Mucosa of gallbladder (tissue), 1 donor: ENCODE results near the gene PLD4. TPM values are rescaled to one million over a fixed set of nuclear protein-coding genes. Genes with fewer than 3 reads are reported as not detected.
"Not testable (repeated sequence)": the region's sequence is repeated elsewhere in the genome, so short reads cannot be mapped to it uniquely, and the experiment has no call there.

Source experiments
- DNase-seq: peaks from one replicate; pipeline ENCODE4 v3.0.0-alpha.2; 2020; ENCODE audit warnings: low spot score
- total RNA-seq: library from RNA; stranded (reverse); gene quantifications from one replicate; pipeline ENCODE4 v1.2.1, GENCODE V29; 2021
- donor health status: DM: no; HTN: no; CAD: no.

PLD4 gene
- total RNA-seq, 1 donor from 2014 or later: 16.7 TPM

DNA sequence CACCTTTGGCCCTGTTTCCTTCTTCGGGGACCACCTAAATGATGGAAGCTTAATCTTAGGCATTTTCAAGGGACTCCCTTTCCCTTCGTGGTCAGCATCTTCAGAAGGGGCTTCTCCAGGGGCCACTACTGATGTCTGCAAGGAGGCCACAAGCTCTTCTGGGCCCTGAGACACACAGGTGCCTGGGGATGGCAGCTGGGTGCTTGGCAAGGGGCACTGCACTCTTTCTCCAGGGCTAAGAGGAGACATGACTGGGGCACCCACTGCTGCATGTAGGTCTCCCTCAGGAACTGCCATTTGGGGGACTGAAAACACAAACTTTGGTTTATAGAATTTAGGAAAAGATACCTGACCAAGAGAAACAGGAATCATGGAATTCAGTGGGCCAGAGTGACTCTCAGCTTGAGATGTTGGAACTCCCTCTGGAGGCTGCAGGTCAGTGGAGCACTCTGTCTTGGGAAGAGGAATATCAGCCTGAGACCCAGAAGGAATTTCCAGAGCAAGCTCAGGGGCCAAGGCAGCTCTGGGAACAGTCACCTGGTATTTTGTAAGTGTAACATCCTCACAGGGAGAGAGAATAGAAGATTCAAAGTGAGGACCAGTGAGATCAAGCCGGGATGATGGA lies 16.0 kb downstream of the PLD4 start:
- DNase-seq: no peak

DNA sequence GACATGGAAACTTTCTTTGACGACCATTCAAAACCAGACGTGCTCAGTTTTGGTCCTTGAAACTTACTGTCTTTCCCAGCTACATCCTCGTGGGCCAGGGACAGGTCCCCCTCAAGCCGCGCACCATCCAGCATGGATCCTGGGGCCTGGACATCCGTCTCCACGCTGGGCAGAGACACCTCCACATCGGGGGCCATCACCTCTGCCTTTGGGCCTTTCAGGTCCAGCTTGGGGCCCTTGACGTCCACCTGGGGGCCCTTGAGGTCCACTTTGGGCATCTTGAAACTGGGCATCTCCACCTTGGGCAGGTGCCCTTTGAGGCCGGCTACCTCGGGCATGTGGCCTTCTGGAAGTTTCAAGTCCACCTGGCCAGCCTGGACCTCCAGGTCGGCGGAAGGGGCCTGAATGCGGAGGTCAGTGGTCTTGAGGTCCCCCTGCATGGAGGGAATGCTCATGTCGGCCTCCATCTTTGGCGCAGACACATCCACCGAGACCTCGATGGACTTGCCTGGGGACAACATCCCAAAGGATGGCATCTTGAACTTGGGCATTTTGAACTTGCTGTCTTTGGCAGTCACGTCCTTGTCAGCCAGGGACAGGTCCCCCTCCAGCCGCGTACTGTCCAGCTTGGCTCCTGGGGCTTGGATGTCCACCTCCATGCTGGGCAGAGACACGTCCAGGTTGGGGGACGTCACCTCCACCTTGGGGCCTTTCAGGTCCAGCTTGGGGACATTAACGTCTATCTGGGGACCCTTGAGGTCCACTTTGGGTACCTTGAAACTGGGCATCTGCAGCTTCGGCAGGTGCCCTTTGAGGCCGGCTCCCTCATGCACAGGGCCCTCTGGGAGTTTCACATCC lies 17.1 kb downstream of the PLD4 start:
- no peak for DNase-seq

DNA sequence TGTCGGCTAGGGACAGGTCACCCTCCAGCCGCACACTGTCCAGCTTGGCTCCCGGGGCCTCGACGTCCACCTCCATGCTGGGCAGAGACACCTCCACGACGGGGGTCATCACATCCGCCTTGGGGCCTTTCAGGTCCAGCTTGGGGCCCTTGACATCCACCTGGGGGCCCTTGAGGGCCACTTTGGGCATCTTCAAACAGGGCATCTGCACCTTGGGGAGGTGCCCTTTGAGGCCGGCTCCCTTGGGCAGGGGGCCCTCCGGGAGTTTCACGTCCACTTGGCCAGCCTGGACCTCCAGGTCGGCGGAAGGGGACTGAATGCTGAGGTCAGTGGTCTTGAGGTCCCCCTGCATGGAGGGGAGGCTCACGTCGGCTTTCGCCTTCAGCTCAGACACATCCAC lies 17.9 kb downstream of the PLD4 start:
- no peak for DNase-seq

DNA sequence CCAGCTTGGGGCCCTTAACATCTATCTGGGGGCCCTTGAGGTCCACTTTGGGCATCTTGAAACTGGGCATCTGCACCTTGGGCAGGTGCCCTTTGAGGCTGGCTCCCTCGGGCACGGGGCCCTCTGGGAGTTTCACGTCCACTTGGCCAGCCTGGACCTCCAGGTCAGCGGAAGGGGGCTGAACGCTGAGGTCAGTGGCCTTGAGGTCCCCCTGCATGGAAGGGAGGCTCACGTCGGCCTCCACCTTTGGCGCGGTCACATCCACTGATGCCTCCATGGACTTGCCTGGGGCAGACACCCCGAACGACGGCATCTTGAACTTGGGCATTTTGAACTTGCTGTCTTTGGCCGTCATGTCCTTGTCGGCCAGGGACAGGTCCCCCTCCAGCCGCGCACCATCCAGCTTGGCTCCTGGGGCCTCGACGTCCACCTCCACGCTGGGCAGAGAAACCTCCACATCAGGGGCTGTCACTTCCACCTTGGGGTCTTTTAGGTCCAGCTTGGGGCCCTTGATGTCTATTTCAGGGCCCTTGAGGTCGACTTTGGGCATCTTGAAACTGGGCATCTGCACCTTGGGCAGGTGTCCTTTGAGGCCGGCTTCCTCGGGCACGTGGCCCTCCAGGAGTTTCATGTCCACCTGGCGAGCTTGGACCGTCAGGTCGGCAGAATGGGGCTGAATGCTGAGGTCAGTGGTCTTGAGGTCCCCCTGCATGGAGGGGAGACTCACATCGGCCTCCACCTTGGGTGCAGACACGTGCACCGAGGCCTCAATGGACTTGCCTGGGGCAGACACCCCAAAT lies 18.7 kb downstream of the PLD4 start:
- DNase-seq: not testable (repeated sequence)

DNA sequence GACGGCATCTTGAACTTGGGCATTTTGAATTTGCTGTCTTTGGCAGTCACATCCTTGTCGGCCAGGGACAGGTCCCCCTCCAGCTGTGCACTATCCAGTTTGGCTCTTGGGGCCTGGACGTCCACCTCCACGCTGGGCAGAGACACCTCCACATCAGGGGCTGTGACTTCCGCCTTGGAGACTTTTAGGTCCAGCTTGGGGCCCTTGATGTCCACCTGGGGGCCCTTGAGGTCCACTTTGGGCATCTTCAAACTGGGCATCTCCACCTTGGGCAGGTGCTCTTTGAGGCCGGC lies 19.3 kb downstream of the PLD4 start:
- DNase-seq: not testable (repeated sequence)

DNA sequence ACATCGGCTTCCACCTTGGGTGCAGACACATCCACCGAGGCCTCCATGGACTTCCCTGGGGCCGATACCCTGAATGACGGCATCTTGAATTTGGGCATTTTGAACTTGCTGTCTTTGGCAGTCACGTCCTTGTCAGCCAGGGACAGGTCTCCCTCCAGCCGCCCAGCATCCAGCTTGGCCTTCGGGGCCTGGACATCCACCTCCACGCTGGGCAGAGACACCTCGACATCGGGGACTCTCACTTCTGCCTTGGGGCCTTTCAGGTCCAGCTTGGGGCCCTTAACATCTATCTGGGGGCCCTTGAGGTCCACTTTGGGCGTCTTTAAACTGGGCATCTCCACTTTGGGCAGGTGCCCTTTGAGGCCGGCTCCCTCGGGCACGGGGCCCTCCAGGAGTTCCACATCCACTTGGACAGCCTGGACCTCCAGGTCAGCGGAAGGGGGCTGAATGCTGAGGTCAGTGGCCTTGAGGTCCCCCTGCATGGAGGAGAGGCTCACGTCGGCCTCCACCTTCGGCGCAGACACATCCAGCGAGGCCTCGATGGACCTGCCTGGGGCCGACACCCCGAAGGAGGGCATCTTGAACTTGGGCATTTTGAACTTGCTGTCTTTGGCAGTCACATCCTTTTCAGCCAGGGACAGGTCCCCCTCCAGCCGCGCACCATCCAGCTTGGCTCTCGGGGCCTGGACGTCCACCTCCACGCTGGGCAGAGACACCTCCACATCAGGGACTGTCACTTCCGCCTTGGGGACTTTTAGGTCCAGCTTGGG lies 19.9 kb downstream of the PLD4 start:
- DNase-seq: not testable (repeated sequence)

DNA sequence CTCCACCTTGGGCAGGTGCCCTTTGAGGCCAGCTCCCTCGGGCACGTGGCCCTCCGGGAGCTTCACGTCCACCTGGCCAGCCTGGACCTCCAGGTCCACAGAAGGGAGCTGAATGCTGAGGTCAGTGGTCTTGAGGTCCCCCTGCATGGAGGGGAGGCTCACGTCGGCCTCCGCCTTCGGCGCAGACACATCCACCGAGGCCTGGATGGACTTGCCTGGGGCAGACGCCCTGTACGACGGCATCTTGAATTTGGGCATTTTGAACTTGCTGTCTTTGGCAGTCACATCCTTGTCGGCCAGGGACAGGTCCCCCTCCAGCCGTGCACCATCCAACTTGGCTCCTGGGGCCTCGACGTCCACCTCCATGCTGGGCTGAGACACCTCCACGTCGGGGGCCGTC lies 20.6 kb downstream of the PLD4 start:
- not testable (repeated sequence) for DNase-seq

DNA sequence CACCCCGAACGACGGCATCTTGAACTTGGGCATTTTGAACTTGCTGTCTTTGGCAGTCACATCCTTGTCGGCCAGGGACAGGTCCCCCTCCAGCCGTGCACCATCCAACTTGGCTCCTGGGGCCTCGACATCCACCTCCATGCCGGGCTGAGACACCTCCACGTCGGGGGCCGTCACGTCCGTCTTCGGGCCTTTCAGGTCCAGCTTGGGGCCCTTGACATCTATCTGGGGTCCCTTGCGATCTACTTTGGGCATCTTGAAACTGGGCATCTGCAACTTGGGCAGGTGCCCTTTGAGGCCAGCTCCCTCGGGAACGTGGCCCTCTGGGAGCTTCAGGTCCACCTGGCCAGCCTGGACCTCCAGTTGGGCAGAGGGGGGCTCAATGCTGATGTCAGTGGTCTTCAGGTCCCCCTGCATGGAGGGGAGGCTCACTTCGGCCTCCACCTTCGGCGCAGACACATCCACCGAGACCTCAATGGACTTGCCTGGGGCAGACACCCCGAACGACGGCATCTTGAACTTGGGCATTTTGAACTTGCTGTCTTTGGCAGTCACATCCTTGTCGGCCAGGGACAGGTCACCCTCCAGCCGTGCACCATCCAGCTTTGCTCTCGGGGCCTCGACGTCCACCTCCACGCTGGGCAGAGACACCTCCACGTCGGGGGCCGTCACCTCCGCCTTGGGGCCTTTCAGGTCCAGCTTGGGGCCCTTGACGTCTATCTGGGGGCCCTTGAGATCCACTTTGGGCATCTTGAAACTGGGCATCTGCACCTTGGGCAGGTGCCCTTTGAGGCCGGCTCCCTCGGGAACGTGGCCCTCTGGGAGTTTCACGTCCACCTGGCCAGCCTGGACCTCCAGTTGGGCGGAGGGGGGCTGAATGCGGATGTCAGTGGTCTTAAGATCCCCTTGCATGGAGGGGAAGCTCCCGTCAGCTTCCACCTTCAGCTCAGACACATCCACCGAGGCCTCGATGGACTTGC lies 21.6 kb downstream of the PLD4 start:
- not testable (repeated sequence) for DNase-seq

DNA sequence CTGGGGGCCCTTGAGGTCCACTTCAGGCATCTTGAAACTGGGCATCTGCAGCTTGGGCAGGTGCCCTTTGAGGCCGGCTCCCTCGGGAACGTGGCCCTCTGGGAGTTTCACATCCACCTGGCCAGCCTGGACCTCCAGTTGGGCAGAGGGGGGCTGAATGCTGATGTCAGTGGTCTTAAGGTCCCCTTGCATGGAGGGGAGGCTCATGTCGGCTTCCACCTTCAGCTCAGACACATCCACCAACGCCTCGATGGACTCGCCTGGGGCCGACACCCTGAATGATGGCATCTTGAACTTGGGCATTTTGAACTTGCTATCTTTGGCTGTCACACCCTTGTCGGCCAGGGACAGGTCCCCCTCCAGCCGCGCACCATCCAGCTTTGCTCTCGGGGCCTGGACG lies 22.5 kb downstream of the PLD4 start:
- DNase-seq: not testable (repeated sequence)

DNA sequence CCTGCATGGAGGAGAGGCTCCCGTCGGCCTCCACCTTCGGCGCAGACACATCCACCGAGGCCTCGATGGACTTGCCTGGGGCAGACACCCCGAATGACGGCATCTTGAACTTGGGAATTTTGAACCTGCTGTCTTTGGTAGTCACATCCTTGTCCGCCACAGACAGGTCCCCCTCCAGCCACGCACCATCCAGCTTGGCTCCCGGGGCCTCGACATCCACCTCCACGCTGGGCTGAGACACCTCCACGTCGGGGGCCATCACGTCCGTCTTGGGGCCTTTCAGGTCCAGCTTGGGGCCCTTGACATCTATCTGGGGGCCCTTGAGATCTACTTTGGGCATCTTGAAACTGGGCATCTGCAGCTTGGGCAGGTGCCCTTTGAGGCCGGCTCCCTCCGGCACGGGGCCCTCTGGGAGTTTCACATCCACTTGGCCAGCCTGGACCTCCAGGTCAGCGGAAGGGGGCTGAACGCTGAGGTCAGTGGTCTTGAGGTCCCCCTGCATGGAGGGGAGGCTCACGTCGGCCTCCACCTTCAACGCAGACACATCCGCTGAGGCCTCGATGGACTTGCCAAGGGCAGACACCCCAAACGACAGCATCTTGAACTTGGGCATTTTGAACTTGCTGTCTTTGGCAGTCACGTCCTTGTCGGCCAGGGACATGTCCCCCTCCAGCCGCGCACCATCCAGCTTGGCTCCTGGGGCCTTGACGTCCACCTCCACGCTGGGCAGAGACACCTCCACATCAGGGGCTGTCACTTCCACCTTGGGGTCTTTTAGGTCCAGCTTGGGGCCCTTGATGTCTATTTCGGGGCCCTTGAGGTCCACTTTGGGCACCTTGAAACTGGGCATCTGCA lies 23.4 kb downstream of the PLD4 start:
- not testable (repeated sequence) for DNase-seq

DNA sequence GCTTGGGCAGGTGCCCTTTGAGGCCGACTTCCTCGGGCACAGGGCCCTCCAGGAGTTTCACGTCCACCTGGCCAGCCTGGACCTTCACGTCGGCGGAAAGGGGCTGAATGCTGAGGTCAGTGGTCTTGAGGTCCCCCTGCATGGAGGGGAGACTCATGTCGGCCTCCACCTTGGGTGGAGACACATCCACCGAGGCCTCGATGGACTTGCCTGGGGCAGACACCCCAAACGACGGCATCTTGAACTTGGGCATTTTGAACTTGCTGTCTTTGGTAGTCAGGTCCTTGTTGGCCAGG lies 24.0 kb downstream of the PLD4 start:
- no peak for DNase-seq

DNA sequence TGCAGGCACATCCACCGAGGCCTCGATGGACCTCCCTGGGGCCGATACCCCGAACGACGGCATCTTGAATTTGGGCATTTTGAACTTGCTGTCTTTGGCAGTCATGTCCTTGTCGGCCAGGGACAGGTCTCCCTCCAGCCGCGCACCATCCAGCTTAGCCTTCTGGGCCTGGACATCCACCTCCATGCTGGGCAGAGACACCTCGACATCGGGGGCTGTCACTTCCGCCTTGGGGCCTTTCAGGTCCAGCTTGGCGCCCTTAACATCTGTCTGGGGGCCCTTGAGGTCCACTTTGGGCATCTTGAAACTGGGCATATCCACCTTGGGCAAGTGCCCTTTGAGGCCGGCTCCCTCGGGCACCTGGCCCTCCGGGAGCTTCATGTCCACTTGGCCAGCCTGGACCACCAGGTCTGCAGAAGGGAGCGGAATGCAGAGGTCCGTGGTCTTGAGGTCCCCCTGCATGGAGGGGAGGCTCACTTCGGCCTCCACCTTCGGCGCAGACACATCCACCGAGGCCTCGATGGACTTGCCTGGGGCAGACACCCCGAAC lies 24.8 kb downstream of the PLD4 start:
- not testable (repeated sequence) for DNase-seq

DNA sequence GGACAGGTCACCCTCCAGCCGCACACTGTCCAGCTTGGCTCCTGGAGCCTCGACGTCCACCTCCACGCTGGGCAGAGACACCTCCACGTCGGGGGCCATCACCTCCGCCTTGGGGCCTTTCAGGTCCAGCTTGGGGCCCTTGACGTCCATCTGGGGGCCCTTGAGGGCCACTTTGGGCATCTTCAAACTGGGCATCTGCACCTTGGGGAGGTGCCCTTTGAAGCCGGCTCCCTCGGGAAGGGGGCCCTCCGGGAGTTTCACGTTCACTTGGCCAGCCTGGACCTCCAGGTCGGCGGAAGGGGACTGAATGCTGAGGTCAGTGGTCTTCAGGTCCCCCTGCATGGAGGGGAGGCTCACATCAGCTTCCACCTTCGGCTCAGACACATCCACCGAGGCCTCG lies 25.3 kb downstream of the PLD4 start:
- DNase-seq: no peak

DNA sequence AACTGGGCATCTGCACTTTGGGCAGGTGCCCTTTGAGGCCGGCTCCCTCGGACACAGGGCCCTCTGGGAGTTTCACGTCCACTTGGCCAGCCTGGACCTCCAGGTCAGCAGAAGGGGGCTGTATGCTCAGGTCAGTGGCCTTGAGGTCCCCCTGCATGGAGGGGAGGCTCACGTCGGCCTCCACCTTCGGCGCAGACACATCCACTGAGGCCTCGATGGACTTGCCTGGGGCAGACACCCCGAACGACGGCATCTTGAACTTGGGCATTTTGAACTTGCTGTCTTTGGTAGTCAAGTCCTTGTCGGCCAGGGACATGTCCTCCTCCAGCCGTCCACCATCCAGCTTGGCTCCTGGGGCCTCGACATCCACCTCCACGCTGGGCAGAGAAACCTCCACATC lies 26.0 kb downstream of the PLD4 start:
- not testable (repeated sequence) for DNase-seq

DNA sequence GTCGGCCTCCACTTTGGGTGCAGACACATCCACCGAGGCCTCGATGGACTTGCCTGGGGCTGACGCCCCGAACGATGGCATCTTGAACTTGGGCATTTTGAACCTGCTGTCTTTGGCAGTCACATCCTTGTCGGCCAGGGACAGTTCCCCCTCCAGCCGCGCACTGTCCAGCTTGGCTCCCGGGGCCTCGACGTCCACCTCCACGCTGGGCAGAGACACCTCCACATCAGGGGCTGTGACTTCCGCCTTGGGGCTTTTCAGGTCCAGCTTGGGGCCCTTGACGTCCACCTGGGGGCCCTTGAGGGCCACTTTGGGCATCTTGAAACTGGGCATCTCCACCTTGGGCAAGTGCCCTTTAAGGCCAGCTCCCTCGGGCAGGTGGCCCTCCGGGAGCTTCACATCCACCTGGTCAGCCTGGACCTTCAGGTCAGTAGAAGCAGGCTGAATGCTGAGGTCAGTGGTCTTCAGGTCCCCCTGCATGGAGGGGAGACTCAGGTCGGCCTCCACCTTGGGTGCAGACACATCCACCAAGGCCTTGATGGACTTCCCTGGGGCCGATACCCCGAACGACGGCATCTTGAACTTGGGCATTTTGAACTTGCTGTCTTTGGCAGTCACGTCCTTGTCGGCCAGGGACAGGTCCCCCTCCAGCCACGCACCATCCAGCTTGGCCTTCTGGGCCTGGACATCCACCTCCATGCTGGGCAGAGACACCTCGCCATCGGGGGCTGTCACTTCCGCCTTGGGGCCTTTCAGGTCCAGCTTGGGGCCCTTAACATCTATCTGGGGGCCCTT lies 27.4 kb downstream of the PLD4 start:
- not testable (repeated sequence) for DNase-seq

DNA sequence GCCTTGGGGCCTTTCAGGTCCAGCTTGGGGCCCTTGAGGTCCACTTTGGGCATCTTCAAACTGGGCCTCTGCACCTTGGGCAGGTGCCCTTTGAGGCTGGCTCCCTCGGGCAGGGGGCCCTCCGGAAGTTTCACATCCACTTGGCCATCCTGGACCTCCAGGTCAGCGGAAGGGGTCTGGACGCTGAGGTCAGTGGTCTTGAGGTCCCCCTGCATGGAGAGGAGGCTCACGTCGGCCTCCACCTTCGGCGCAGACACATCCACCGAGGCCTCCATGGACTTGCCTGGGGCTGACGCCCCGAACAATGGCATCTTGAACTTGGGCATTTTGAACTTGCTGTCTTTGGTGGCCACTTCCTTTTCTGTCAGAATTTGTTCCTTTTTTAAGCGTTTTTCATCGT lies 28.4 kb downstream of the PLD4 start:
- no peak for DNase-seq

DNA sequence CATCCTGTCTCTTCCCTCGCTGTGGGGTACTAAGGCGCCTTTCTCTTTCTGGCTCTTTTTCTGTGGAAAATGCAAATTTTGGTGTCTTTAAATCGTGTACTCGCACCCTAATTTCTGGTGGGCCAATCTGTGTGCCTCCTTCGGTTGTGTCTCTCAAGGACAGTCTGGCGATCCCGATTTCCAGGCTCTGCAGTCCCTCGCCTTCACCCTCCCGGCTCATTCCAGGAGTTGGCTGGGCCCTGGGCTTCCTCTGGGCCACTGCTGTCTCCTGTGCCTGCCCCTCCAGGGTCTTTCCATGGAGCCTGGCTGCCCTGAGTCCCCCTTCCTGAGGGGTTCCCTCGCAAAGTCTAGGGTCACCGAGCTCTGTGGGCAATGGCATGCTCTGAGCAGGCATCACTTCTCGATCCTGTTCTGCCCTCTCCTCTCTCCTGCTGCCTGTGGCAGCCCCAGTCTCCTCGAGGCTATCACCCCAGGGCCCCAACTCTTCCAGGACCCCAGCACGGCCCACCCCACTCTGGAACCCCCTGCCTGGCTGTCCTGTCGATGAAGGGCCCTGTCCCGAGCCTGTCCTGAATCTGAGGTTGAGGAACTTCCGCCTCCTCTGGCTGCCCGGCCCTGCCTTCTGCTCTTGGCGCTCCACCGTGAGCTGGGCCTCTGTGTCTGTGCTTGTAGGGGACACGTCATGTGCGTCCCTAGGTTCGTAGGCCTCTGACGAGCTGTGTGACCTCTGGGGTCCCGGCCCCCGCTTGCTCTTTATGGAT lies 29.4 kb downstream of the PLD4 start:
- DNase-seq: no peak
